Endothelial cell of umbilical vein (primary cell): Measurements from ENCODE around the gene RAI1.

ENCODE experiments used
- CTCF ChIP-seq, 2 donors: IDR thresholded peaks; 1 replicate in 1 of 2; 2 replicates in 1 of 2; pipeline ENCODE4 v1.5.1; 2011; ENCODE audit warnings: low read length in 2 of 2, mild to moderate bottlenecking in 2 of 2, moderate library complexity in 2 of 2, control low read depth in 1 of 2, inconsistent platforms in 1 of 2, low read depth in 1 of 2; ENCODE audit not compliant: insufficient read depth in 1 of 2; ENCODE audit errors: extremely low read depth in 1 of 2
- EZH2 ChIP-seq: IDR thresholded peaks from 2 replicates; pipeline ENCODE4 v1.6.1; 2012; ENCODE audit warnings: borderline replicate concordance, low read depth, mild to moderate bottlenecking, moderate library complexity, low read length, inconsistent platforms; ENCODE audit not compliant: severe bottlenecking
- GATA2 ChIP-seq: IDR thresholded peaks from 2 replicates; pipeline ENCODE4 v1.7.0; 2011; ENCODE audit warnings: low read depth, mild to moderate bottlenecking, moderate library complexity, mixed read lengths, low read length; ENCODE audit not compliant: insufficient read length, insufficient read depth
- JUN ChIP-seq: IDR thresholded peaks from 2 replicates; pipeline ENCODE4 v1.6.1; 2011; ENCODE audit warnings: borderline replicate concordance, low read depth; ENCODE audit not compliant: insufficient read length, insufficient read depth
- MAX ChIP-seq: IDR thresholded peaks from 2 replicates; pipeline ENCODE4 v1.6.1; 2011; ENCODE audit not compliant: insufficient read depth, insufficient read length
- MYC ChIP-seq: IDR thresholded peaks from one replicate; pipeline ENCODE4 v1.6.1; 2011; ENCODE audit warnings: mild to moderate bottlenecking, low read depth, low read length
- POLR2A ChIP-seq: IDR thresholded peaks from 2 replicates; pipeline ENCODE4 v1.6.1; 2012; ENCODE audit warnings: low read depth, mild to moderate bottlenecking, control low read depth, low read length
- POLR2AphosphoS5 ChIP-seq: IDR thresholded peaks from 2 replicates; pipeline ENCODE4 v1.6.1; 2012; ENCODE audit warnings: low read depth, mild to moderate bottlenecking, control low read depth, low read length, moderate library complexity; ENCODE audit not compliant: insufficient read depth

- TF ChIP-seq POLR2A (no peak), GATA2 (no peak), POLR2AphosphoS5 (no peak), CTCF (IDR thresholded peaks at IDR 0.05; ENCODE audit: extremely low read depth in 1 of 2, insufficient read depth in 1 of 2, low read depth in 1 of 2, low read length in 2 of 2) (no peak), MAX (no peak), EZH2 (no peak), JUN (no peak), MYC (no peak)
These were observed 10.5 kb upstream of the RAI1 start for GRCh38 chr17:17670701-17671305.
